Measurements from ENCODE around the gene SKI.
A peak's percentile ranks its signal among the peaks of the same experiment; 100 is the strongest.

SKI gene

DNA sequence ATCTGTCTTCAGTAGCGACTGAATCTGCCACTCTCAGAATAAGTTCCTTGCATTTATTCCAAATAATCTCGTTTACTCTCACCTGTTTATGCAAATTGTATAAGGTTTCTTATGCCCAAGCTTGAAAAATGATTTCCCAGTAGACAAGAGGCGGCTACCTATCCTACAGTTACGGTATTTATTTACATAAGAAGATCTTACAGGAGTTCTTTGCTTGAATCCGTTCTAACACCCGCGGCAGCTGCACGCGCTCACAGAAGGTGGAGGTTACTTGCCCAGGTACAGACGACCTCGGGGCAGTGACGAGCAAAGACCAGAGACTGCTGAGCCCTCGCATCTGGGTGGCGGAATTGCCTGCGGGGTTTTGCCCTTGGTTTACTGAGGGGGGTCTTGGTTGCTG is 79.9 kb downstream of the SKI start:
- H3K9me3 ChIP-seq (ENCODE audit: control insufficient read depth, low read length): no peaks in the 10 kb centered on the region
- H3K4me3 ChIP-seq (ENCODE audit: extremely low read depth, insufficient read depth, low read length, poor library complexity, severe bottlenecking): no peak overlapping the region
- H3K4me1 ChIP-seq (ENCODE audit: control insufficient read depth, insufficient read depth, low read length, poor library complexity, severe bottlenecking): peaks cover 19% of the 10 kb centered on the region
- peaks cover 65% of the 10 kb centered on the region for H3K36me3 ChIP-seq (ENCODE audit: control insufficient read depth, insufficient read depth, low read length)
- WGBS, 2 experiments (ENCODE audit: insufficient coverage in 2 of 2): 94 to 96% methylated on average over 12 to 15 of the region's 15 CpGs
- H3K27ac ChIP-seq (ENCODE audit: low read depth, low read length, severe bottlenecking): peak overlapping the region; percentile 29

DNA sequence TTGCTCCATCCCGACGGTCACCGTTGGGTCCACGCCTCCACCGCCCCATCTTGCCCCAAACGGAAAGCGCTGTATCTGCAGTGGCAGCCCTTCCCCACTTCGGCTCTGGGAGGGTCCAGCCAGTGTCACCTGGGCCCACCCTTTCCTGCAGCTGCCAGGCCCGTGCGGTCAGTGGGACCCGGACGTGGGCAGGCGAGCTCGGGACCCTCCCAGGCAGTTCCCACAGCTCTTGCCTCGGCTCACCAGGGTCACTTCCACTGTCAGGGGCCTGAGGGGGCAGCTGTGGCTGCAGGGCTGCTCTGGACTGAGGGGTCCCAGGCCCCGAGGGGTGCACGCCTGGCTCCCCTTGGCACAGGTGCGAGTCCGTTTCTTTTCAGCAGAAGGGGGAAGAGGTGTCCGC is 80.7 kb downstream of the SKI start:
- Histone ChIP-seq H3K9me3 (ENCODE audit: control insufficient read depth, low read length) (no peaks in the 10 kb centered on the region), H3K36me3 (ENCODE audit: control insufficient read depth, insufficient read depth, low read length) (peaks cover 56% of the 10 kb centered on the region), H3K4me1 (ENCODE audit: control insufficient read depth, insufficient read depth, low read length, poor library complexity, severe bottlenecking) (peaks cover 27% of the 10 kb centered on the region), H3K4me3 (ENCODE audit: extremely low read depth, insufficient read depth, low read length, poor library complexity, severe bottlenecking) (no peak overlapping the region), H3K27ac (ENCODE audit: low read depth, low read length, severe bottlenecking) (no peak overlapping the region)
- WGBS, 2 experiments (ENCODE audit: insufficient coverage in 2 of 2): 93% methylated on average over 18 to 19 of the region's 20 CpGs

DNA sequence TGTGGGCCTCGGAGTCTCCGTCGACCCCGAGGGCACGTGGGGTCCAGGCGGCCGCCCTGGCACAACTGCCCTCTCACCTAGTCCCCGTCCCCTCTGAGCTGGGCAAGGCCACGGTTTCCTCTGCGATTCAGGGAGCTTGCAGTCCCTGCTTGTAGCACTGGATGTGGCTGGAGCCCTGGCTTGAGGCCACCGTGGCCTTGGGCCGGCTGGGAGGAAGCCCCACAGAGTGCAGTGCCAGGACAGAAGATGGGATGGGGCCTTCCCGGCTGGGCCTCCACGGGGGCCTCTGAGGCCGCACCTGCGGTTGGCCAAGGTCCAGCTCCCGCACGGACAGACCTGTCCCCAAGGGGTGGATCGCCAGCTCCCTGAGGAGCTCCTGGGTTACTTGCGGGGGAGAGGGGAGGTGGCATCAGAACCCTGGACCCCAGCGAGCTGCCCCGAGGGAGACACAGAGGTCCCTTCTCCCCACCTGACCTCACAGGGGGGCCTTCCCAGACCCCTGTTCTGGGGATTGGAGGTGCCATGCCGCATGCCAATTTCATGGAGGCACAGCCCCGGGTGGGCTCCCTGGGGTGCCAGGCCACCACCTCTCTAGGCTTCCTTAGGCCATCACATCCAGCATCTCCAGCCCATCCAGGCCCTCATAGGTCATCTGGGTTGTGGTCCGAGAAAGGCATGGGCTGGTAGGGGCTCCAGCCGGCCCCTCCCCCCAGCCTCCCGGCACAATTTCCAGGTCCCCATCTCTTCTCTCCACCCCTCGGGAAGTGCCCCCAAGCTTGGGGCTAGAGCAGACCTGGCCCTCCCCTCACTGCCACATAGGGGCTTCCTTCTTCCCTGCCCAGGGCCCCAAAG is 82.4 kb downstream of the SKI start:
- WGBS, 2 experiments (ENCODE audit: insufficient coverage in 2 of 2): 96 to 97% methylated on average over 23 to 27 of the region's 28 CpGs
- H3K27ac ChIP-seq (ENCODE audit: low read depth, low read length, severe bottlenecking): peak overlapping the region; percentile 10
- H3K4me1 ChIP-seq (ENCODE audit: control insufficient read depth, insufficient read depth, low read length, poor library complexity, severe bottlenecking): peaks cover 32% of the 10 kb centered on the region
- H3K9me3 ChIP-seq (ENCODE audit: control insufficient read depth, low read length): no peaks in the 10 kb centered on the region
- H3K4me3 ChIP-seq (ENCODE audit: extremely low read depth, insufficient read depth, low read length, poor library complexity, severe bottlenecking): no peak overlapping the region
- peaks cover 40% of the 10 kb centered on the region for H3K36me3 ChIP-seq (ENCODE audit: control insufficient read depth, insufficient read depth, low read length)

DNA sequence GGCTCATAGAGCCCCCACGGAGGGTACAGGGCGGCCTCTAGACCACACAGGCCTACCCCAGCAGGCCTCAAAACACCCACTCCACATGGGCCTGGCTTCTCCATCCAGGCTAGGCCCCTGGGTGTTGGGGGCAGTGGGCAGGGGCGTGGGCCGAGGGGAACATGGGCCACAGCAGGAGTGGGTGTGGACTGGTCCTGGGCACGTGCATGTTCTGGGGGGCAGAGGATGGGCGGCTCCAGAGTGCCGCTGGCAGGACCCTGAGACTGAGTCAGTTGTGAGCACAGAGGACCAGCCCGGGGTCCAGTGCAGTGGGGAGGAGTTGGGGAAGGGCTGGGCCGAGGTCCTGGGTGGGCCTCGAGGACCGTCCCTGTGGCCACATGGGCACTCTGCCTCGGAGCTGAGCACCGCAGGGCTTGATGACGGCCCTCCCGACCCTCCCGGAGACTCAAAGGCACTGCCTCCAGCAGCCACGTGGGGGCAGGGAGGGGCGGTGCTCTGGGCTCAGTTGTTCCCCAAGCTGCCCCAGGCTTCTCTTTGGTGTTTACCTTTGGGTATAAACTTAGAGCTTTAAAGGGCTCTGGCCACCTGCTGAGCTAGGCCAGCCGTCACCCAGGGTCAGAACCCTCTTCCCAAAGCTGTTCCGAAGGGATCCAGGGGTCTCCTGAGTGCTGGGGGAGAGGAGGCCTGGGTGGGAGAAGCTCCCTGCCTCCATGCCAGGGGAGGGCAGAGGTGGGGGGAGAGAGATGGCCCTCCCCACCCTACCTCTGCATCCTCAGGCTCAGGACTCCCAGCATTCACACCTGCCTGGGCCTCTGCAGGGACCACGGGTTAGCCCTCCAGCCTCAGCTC is 83.3 kb downstream of the SKI start:
- Histone ChIP-seq H3K4me1 (ENCODE audit: control insufficient read depth, insufficient read depth, low read length, poor library complexity, severe bottlenecking) (peaks cover 41% of the 10 kb centered on the region), H3K36me3 (ENCODE audit: control insufficient read depth, insufficient read depth, low read length) (peaks cover 32% of the 10 kb centered on the region), H3K9me3 (ENCODE audit: control insufficient read depth, low read length) (no peaks in the 10 kb centered on the region), H3K27ac (ENCODE audit: low read depth, low read length, severe bottlenecking) (peak overlapping the region; percentile 10), H3K4me3 (ENCODE audit: extremely low read depth, insufficient read depth, low read length, poor library complexity, severe bottlenecking) (no peak overlapping the region)
- WGBS, 2 experiments (ENCODE audit: insufficient coverage in 2 of 2): 49 to 50% methylated on average over 17 to 20 of the region's 21 CpGs

DNA sequence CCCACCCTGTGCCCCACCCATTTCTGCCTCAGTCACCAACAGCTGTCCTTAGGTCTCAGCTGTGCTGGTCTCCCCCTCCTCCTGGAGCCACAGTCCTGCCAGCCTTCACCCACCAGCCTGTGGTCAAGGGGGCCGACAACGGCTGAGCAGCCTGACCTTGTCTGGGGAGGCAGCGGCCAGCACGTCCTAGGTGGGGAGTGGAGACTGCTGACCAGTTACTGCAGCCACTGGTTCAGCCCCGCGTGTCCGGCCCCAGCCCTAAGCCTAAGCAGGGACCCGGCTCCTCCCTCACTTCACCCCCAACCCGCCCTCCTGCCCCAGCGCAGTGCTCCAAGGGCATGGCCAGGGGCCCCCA is 84.0 kb downstream of the SKI start:
- no peaks in the 10 kb centered on the region for H3K9me3 ChIP-seq (ENCODE audit: control insufficient read depth, low read length)
- no peak overlapping the region for H3K4me3 ChIP-seq (ENCODE audit: extremely low read depth, insufficient read depth, low read length, poor library complexity, severe bottlenecking)
- peaks cover 26% of the 10 kb centered on the region for H3K36me3 ChIP-seq (ENCODE audit: control insufficient read depth, insufficient read depth, low read length)
- H3K4me1 ChIP-seq (ENCODE audit: control insufficient read depth, insufficient read depth, low read length, poor library complexity, severe bottlenecking): peaks cover 48% of the 10 kb centered on the region
- H3K27ac ChIP-seq (ENCODE audit: low read depth, low read length, severe bottlenecking): no peak overlapping the region
- WGBS, 2 experiments (ENCODE audit: insufficient coverage in 2 of 2): 86 to 93% methylated on average over 8 of the region's 10 CpGs

DNA sequence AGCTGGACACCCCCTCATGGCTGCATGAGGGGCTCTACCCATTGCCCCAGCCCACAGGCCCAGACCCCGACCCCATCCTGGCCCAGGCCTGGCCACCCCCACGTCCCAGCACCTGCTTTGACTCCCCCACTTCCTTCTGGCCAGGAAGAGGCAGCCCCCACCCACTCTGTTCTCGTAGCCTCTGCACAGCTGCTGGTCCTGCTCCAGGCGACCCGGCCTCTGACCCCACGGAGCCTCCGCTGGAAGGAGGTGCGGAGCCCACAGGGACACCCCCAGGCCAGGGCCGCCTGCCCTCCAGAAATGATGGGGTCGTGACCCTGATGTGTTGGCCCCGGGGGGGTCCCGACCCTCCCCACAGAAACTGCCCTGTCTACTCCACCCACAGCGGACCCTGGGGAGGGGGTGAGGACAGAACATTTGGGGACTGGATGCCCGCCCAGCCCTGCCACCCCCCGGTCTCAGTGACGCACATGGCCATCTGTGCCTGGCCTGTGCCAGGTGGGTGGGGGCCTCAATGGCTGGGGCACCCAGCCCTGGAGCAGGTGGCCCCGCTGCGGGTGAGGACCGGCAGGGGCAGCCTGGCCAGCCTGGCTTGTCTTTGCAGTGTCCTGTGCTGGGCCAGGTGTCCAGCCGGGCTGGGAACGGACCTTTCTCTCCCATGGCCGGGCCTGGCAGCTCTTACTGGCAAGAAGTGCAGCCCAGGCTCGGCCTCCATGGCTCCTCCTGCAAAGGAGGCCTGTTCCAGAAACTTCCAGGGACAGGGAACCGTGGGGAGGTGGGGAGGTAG is 84.6 kb downstream of the SKI start:
- H3K4me1 ChIP-seq (ENCODE audit: control insufficient read depth, insufficient read depth, low read length, poor library complexity, severe bottlenecking): peaks cover 48% of the 10 kb centered on the region
- no peak overlapping the region for H3K4me3 ChIP-seq (ENCODE audit: extremely low read depth, insufficient read depth, low read length, poor library complexity, severe bottlenecking)
- 90 to 91% methylated on average over 12 to 16 of the region's 24 CpGs for WGBS, 2 experiments (ENCODE audit: insufficient coverage in 2 of 2)
- H3K36me3 ChIP-seq (ENCODE audit: control insufficient read depth, insufficient read depth, low read length): peaks cover 20% of the 10 kb centered on the region
- H3K27ac ChIP-seq (ENCODE audit: low read depth, low read length, severe bottlenecking): no peak overlapping the region
- no peaks in the 10 kb centered on the region for H3K9me3 ChIP-seq (ENCODE audit: control insufficient read depth, low read length)

DNA sequence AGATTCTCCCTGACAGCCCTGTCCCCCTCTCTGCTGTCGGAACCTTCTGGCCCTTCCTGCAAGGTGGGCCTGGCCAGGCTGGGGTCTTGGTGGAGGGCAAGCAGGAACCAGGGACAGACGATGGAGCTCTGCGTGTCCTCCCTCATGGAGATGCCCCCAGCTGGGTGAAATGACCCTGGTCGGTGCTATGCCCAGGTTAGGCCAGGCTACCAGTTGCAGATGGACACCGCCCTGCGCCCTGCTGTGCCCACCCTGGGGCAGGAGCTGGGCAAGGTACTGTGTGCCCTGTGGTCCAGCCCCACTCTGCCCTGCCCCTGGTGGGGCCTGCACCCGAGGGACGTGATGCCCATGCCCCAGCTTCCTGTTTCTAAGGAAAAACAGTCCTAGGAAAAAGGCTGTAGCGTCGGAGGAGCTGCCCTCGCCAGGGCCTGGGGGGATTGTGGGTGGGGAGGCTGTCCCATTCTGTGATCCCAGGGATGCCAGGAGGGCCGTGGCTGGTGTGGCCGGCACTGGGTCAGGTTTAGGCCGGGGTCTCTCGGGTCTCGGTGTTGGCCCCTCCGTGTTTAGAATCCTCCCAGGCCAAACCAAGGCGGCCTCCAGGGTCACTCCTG is 85.6 kb downstream of the SKI start:
- H3K4me3 ChIP-seq (ENCODE audit: extremely low read depth, insufficient read depth, low read length, poor library complexity, severe bottlenecking): peak overlapping the region; percentile 45
- 55 to 58% methylated on average over 13 to 18 of the region's 18 CpGs for WGBS, 2 experiments (ENCODE audit: insufficient coverage in 2 of 2)
- peaks cover 48% of the 10 kb centered on the region for H3K4me1 ChIP-seq (ENCODE audit: control insufficient read depth, insufficient read depth, low read length, poor library complexity, severe bottlenecking)
- peak overlapping the region; percentile 93 for H3K27ac ChIP-seq (ENCODE audit: low read depth, low read length, severe bottlenecking)
- no peaks in the 10 kb centered on the region for H3K9me3 ChIP-seq (ENCODE audit: control insufficient read depth, low read length)
- H3K36me3 ChIP-seq (ENCODE audit: control insufficient read depth, insufficient read depth, low read length): peaks cover 10% of the 10 kb centered on the region

DNA sequence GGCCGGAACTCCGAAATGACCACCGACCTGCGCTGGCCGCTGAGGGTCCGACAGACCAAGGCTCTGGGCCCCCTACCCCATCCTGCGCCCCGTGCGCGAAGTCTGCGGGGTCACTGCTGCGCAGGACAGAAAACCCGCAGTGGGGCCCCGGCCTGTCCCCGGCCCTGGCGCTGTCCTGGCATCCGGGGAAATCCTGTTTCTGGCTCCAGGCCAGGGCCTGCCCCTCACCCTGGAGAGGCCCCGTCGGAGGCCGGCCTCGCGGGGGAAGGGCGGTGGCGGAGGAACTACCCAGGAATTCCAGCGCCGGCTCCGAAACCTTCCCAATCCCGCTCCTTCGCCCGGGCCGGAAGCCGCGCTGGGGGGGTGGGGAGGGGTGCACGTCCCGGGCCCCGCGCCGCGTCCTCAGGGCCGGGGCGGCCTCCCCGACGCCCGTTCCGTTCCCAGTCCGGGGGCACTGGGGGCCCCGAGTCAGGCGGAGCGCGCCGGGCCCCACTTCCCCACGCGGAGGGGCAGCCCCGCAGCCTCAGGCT is 86.2 kb downstream of the SKI start:
- Histone ChIP-seq H3K4me1 (ENCODE audit: control insufficient read depth, insufficient read depth, low read length, poor library complexity, severe bottlenecking) (peaks cover 48% of the 10 kb centered on the region), H3K9me3 (ENCODE audit: control insufficient read depth, low read length) (no peaks in the 10 kb centered on the region), H3K27ac (ENCODE audit: low read depth, low read length, severe bottlenecking) (peak overlapping the region; percentile 93), H3K4me3 (ENCODE audit: extremely low read depth, insufficient read depth, low read length, poor library complexity, severe bottlenecking) (peak overlapping the region; percentile 45), H3K36me3 (ENCODE audit: control insufficient read depth, insufficient read depth, low read length) (peaks cover 4% of the 10 kb centered on the region)
- 5 to 7% methylated on average over 27 to 33 of the region's 54 CpGs for whole genome bisulfite sequencing, 2 experiments (ENCODE audit: insufficient coverage in 2 of 2)

DNA sequence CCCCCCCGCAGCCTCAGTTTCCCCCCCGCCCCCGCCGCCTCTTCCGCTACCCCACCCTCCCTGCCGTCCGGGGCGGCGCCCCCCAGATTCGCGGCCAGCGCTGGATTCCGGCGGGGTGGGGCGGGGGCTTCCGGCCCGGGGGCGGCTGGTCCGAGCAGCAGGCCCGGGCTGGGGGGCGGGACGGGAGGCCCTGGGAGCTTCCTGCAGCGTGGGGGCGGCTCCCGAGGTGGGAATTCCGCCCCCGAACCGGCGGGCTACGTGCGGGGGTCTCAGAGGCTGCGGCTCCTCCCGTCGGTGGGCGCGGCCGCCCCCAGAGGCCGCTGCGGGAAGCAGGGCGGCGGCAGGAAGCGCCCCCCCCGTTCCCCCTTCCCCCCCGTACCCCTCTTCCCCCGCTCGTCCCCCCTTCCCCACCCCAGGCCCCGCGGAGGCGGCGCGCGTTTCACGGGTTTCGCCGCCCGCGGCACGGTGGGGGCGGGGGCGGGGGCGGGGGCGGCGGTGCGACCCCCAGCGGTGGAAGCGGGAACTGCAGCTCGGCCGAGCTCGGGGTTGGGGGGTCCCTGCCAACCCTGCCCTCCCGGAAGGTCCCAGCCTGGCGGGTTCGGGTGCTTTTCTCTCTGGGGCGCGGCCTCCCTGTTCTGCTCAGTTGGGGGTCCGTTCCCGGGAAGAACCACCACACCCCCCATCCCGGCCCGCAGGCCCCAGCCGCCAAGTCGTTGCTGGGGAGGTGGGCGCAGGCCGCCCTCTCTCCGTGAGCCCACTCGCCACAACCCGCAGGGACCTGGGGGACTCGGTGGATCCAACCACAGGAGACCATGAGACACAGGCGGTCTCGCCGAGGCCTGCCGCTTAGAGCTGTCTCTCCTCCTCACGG is 86.9 kb downstream of the SKI start:
- H3K4me3 ChIP-seq (ENCODE audit: extremely low read depth, insufficient read depth, low read length, poor library complexity, severe bottlenecking): peak overlapping the region; percentile 45
- H3K4me1 ChIP-seq (ENCODE audit: control insufficient read depth, insufficient read depth, low read length, poor library complexity, severe bottlenecking): peaks cover 48% of the 10 kb centered on the region
- no peaks in the 10 kb centered on the region for H3K9me3 ChIP-seq (ENCODE audit: control insufficient read depth, low read length)
- peaks cover 4% of the 10 kb centered on the region for H3K36me3 ChIP-seq (ENCODE audit: control insufficient read depth, insufficient read depth, low read length)
- WGBS, 2 experiments (ENCODE audit: insufficient coverage in 2 of 2): 29 to 31% methylated on average over 21 to 42 of the region's 91 CpGs
- peak overlapping the region; percentile 93 for H3K27ac ChIP-seq (ENCODE audit: low read depth, low read length, severe bottlenecking)

Measured in mesodermal cell (in vitro differentiated cells).